Effector CD8-positive, alpha-beta T cell (primary cell): ENCODE data around the gene CDKN1A.
"Not testable (repeated sequence)": the region's sequence is repeated elsewhere in the genome, so short reads cannot be mapped to it uniquely, and the experiment has no call there.

Source experiments
- DNase-seq: peaks from one replicate; lab custom pipeline; 2025; lab: John Stamatoyannopoulos, UW
- total RNA-seq, 4 experiments: gene quantifications; one replicate each; lab custom pipeline; 2026; lab: John Stamatoyannopoulos, UW

CDKN1A gene
- 10.7 to 110 (median 25.8) reads per million in 4 experiments for total RNA-seq

DNA sequence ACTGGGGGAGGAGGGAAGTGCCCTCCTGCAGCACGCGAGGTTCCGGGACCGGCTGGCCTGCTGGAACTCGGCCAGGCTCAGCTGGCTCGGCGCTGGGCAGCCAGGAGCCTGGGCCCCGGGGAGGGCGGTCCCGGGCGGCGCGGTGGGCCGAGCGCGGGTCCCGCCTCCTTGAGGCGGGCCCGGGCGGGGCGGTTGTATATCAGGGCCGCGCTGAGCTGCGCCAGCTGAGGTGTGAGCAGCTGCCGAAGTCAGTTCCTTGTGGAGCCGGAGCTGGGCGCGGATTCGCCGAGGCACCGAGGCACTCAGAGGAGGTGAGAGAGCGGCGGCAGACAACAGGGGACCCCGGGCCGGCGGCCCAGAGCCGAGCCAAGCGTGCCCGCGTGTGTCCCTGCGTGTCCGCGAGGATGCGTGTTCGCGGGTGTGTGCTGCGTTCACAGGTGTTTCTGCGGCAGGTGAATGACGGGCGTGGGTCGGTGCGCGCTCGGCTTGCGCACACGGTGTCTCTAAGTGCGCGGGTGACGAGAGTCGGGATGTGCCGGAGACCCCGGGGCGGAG, at the start of gene CDKN1A:
TSS of gene CDKN1A (plus strand) at position 227 of the 555 bp plus-strand sequence. CDS start 5,388 bp downstream, outside the sequence.
- peak; percentile 54 for DNase-seq

DNA sequence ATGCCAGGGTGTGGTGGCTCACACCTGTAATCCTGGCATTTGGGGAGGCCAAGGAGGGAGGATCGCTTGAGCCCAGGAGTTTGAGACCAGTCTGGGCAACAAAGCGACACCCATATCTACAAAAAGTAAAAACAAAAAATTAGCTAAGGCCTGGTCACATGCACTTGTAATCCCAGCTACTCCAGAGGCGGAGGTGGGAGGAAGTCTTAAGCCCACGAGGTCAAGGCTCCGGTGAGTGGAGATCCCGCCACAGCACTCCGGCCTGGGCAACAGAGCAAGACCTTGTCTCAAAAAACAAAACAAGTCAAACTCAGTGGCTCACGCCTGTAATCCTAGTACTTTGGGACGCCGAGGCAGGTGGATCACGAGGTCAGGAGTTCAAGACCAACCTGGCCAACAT, 48.7 kb upstream of the CDKN1A start:
- no peak for DNase-seq

DNA sequence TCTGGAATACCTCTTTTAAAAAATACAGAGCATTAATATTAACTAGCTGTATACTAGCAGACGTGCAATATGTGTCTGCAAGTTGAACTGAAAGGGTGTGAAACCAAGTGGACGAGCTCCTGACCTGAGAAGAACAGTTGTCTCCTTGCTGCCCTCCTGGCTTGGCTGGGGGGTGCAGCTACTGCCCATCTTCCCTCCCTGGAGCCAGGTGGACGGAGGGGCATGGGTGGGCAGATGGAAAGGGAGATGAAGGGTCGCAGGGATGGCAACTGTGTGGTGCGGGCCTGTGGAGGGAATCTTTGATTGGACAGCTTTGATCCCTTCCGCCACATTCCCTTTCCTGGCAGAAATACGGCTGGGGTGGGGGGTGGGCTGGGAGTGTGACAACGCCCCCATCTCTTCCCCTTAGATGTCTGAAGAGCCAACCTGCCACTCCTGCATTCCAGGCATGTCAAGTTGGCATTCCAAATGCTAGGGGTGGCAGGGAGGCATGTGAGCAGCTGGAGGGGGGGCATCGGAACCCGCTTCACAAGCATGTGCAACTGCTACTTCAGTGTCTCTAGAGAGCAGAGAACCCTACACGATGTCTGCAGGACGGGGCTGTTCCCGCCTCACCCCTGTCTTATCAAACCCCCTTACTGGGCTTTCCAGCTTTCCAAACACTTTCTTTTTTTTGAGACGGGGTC, 47.0 kb upstream of the CDKN1A start:
- no peak for DNase-seq

DNA sequence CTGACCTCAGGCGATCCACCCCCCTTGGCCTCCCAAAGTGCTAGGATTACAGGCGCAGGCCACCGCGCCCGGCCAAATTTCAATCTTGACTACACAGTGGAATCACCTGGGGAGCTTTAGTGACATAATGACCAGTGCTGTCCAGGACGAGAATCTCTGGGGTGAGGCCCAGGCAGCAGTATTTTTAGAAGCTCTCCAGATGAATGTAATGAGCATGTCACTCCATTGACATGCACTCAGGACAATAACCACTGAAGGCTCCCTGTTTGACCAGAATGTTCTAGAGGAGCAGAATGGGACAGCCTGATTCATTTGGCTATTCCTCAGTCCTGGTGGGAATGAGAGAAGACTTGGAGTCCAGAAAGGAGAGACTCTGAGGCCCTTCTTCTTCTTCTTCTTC, 45.1 kb upstream of the CDKN1A start:
- DNase-seq: no peak

DNA sequence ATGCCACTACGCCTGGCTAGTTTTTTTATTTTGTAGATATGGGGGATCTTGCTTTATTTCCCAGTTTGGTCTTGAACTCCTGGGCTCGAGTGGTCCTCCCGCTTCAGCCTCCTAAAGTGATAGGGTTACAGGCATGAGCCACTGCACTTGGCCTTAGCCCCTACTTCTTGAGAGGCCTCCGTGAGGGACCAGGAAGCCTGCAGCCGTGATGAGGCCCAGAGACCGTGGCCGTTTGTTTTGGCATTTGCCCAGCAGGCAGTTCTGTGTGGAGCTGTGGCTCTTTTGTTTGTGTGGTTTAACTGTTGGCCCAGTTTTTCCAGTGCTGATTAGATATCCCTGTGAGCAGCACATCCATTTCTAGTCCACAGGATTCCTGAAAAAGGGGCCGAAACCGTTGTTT, 44.6 kb upstream of the CDKN1A start:
- DNase-seq: no peak

DNA sequence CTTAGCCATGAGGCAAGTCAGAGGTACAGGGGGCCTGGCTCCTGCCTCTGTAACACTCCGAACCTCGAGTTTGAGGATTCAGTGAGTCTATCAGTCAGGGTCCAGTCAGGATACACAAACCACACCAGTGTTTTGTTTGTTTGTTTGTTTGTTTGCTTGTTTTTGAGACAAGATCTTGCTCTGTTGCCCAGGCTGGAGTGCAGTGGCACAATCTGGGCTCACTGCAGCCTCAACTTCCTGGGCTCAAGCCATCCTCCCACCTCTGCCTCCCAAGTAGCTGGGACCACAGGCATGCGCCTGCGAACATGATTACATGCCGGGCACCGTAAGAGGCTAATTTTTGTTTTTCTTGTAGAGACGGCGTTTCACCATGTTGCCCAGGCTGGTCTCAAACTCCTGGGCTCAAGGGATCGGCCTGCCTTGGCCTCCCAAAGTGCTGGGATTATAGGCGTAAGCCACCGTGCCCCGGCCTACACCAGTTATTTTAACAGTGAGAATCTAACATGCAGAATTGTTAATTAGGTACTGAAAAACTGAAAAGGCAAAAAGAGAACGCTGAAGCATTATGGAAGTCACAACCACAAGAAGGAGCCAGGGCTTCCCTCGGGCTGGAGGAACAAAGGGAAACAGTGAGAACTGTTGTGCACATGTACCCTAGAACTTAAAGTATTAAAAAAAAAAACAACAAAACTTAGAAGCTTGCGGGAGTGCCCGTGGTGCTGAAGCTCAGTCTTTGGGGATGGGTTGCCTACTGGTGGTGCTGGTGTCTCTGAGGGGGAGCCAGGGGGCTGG, 44.0 kb upstream of the CDKN1A start:
- no peak for DNase-seq

DNA sequence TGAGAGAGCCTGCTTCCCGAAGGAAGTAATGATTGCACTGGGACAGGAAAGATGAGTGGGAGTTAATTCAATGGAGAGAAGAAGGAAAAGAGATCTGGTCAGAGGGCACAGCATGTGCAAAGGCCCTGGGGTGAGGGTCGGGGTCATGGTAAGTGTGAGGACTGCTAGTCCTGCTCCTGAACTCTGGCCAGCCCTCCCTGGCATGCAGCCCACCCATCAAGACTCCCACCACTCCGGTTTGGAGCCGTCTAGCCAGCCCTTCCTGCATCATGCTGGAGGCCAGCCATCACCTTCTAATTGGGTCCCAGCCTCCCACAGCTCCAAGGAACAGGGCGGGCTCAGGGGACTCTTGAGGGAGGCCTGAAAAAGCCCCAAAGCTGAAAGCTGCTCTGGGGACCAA, 42.2 kb upstream of the CDKN1A start:
- no peak for DNase-seq

DNA sequence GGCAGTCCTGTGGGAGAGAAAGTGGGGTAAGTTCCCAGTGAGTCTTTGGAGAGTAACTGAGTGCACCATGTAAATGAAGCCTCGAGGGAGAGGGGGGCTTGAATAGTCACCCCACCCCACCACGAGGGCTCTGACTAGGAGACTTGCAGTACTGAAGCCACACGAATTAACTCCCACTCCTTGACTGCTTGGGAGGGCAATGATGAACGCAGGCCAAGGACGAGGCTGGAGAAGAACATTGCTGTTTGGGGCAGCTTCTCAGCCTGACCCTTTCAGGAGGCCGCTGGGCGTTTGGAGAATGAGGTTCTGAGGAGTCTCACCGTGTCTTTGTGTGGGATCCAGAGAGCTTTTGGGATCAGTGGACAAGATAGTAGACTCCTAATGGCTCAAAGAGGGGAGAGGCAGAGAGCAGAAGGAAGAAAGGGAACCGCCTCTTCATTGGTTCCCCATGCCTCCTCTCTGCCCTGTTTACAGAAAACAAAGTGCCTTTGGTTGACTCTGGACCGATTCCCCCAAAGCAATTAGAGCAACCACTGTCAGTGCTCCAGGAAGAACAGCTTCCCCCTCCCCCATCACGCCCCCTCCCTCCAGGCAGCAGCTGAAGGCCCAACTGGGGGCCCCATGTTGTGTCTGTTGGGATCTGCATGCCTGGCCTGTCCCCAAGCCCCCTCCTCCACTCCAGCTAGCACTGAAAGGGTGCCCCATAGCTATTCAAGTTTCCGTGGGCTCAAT, 41.7 kb upstream of the CDKN1A start:
- DNase-seq: no peak

DNA sequence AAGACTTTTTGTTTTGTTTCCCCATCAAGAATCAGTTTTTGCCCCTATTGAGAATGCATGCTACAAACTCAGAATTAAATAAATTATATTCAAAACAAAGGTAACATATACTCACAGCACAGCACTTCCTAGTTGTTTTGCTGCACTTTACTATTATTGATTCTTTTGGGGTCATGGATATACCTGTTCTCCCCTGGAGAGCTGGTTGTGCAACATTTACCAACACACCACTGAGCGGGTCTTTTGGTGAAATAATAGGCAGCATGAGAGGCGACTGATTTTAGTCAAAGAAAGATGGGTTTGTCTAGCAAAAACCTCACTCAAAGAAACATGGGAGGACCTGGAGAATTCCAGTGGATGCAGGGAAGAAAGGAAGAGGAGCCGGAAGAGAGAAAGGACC, 39.9 kb upstream of the CDKN1A start:
- DNase-seq: no peak

DNA sequence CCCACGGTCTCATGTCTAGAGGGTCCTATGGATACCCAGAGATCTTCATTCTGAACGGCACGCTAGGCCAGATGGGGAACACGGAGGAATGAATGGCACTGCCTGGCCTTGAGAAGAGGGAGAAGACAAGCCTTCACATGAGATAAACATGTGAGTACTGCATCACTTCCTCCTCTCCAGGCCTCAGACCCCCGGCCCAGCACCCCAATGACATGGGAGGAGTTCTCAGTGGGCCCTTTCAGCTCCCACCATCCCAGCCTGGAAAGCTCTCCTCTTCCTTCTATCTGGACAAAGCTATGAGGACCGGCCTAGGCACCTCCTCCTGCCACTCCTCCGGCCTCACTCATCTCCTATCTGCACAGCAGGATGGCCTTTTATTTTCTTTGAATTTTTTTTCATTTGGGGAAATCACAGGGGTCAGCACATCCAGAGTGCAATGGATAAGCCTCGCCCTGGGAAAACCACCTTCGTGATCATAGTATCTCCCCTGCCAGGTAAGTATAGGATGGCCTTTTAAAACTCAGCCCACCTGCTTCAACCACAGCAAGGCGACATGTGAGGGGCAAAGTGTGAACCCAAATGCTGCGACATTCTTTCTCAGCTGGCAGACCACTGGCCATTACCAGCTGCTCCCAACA, 39.2 kb upstream of the CDKN1A start:
- DNase-seq: no peak

DNA sequence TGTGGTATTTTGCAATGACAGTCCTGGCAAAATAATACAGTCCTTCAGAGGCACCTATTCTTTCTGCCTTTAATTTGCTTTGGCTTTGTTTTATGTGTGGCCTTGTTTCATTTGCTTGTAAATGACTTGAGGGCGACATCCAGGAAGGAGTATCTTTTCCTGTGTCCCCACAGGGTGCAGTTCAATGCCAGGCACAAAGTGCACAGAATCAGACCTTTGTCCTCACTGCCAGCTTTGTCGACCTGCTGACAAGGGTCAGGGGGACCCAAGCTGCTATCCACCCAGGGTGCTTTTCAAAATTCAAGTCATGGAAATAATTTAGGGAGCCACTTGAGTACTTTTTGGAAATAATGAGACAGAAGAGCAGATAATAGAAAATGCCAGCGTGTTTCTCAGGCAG, 37.0 kb upstream of the CDKN1A start:
- no peak for DNase-seq

DNA sequence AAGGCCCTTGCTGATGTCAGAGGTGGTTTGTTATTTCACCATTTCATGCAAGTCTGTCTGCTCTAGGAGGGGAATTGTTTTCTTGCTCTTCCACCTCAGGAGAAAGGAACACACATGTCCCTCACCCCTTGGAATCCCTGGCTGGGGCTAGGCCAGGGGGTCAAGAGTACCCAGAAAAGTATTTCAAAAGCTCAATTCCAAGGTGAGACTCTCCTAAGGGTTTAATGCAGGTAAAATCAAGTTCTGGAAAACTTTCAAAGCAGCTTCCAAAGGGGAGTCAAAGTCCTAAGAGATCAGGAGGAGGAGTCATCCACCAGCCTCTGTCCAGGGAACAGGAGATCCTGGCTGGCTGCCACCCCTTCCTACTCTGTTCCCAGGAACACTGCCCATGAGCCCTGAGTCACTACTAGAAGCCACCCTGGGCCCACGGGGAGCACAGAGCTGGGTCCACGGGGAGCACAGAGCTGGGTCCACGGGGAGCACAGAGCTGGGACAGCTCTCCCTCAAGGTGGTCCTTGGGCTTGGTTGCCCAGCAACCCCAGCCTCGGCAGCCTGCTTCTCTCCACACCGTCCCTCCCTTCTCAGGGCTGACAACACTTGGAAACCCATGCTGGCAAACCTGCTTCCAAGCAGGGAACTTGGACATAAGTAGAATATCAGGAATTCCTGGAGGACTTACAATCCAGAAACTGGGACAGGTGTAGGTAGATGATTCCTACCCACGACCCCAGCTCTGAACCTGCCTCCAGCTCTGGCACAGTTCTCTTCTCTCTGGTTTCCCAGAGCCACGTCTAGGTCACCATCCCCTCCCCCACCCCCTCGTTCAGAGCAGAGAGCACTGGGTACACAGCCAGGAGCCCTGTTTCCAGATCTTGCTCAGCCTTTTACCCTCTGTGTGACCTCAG, 35.3 kb upstream of the CDKN1A start:
- DNase-seq: no peak

DNA sequence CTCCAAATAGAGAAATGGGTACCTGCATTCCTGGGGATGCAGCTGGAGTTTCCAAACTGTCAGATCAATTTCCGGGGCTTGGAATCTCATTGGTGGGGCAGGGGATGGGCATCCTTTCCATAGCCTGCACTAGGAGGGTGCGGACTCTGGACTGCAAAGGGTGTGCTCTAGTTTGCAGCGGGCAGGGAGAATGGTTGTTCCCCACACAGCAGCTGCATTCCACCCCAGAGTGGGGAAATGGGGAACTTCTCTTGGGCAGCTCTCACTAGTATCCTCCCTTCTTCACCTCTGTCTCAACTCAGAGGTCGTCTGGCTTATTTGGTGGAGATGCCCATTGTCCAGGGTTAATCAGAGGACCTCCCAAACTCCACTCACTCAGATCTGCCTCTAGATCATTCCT, 34.5 kb upstream of the CDKN1A start:
- no peak for DNase-seq

DNA sequence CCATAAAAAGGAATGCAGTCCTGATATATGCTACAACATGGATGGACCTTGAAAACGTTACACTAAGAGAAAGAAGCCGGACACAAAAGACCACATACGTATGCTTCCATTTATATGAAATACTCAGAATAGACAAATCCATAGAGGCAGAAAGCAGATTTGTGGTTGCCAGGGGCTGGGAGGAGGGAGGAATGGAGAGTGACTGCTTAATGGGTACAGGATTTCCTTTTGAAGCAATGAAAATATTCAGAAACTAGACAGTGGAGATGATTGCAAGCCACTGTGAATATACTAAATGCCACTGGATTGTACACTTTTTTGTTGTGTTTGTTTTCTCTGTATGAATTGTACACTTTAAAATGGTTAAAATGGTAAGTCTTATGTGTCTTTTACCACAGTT, 29.4 kb upstream of the CDKN1A start:
- no peak for DNase-seq

DNA sequence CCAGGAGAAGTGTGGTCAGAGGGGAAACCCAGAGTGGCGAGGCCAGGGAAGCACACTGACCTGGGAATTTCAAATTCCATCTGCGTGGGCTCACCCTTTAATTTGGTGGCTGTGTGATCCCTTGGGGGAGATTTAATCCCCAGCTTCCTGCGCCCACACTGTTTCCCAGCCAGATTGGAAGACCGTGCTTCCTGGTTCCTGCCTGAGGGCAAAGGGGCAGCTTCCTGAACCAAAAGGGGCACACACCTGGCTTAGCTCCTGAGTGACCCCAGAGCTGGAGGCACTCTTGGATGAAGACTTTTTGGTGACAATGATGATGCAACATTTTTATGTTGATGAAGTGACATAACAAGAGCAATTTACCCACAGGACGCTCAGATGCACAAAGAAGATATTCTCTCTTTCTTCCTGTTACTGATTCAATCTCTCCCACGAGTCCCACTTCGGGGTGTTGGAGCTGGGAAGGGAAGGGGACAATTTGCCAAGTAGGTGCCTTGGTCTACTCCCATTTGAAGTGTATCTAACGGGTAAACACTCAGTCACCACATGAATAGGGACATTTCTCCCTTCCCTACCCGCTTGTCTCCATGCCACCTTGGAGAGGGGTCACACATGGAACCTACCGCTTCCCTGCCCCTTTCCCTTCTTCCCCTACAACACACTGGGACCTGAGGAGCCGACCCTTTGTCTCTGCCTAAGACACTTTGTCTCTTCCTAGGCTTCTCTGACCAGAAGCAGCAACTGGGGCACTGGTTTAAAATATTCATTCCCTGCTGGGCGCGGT, 28.6 kb upstream of the CDKN1A start:
- DNase-seq: no peak

DNA sequence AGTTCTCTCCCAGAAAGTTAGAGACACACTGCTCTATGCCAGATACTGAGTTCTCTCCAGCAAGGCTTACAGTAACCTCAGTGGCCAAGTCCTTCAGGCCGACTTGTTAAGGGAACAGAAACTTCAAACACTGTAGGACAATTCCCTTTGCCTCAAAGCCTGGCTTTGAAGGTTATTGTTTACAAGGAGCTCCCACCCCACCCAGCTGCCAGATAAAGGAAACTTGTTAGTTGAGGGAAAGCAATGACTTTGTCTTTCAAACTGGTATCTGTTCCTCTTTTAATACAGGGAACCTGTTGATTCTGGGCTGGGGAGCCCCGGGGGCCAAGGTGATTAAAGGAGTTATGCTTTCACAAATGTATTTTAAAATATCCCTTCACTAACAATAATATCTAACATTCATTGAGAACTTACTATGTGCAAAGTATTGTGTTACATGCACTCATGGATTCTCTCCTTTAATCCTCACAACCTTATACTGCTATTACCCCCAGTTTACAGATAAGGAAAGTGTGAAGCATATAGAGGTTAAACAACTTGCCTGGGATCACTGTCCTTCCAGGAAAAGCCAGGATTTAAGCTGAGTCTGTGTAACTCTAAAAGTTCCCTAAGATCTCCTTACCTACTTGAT, 27.6 kb upstream of the CDKN1A start:
- DNase-seq: no peak

DNA sequence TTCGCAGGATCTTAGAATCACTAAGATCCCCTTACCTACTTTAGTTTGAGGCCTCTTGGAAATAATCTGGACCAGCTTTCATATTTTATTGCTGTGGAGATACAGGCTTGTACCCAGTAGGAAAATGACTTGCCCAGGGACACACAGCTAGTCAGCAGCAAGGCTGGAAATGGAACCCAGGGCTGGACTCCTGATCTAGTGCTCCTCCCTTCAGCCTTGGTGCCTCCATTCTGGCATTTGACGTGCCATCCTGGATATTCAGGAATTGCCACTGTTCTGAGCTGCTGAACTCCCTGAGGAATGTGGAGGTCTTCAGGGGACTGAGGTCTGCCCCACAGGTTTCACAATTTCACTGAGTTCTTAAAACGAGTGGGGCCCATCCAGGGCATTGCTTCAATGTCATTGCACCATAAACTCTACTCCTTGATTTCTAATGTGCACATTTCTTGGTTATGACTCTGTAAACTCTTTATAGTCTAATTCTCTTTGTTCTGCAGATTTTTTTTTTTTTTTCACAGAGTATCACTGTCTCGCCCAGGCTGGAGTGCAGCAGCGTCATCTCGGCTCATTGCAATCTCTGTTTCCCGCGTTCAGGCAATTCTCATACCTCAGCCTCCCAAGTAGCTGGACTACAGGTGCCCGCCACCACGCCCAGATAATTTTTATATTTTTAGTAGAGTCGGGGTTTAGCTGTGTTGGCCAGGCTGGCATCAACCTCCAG, 26.7 kb upstream of the CDKN1A start:
- DNase-seq: no peak

DNA sequence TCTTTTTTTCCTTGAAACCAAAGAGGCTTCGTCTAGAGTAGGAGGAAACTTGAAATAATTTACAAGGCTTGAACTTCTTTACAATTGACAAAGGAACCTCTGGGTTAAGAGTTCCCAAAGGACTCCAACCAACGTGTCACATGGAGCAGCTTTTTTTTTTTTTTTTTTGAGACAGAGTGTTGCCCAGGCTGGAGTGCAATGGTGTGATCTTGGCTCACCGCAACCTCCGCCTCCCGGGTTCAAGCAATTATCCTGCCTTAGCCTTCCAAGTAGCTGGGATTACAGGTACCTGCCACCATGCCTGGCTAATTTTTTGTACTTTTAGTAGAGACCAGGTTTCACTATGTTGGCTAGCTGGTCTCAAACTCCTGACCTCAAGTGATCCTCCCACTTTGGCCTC, 24.0 kb upstream of the CDKN1A start:
- not testable (repeated sequence) for DNase-seq
